Stimulated activated CD8-positive, alpha-beta memory T cell treated with anti-CD3 and anti-CD28 coated beads, Interleukin-4, amount 100 ng/mL, for 1 hour (primary cell): ENCODE measurements around the gene NCKIPSD.

Experiments
- DNase-seq, 2 donors: peaks; one replicate each; pipeline ENCODE4 v3.0.0-alpha.2; 2020; ENCODE audit warnings: low read depth in 2 of 2, low spot score in 1 of 2

NCKIPSD gene

DNA sequence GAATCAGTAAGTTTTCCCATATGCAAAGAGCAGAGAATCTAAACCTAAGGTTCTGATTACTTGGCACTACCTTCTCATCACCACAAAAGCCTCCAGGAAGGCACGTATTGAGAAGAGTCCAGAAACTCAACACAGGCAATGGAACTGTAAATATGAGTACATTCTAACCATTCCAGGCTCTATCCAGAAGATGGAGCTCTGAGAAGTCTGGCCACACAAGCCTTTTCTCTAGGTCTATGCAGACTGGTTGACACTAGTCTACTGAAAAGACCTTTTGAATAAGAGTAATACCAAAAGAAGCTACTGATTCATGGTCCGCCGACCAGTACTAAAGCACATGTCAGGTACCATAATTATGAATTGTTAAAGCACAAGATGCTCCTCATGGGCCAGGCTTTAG lies 12.2 kb upstream of the NCKIPSD start:
- no peak for DNase-seq

DNA sequence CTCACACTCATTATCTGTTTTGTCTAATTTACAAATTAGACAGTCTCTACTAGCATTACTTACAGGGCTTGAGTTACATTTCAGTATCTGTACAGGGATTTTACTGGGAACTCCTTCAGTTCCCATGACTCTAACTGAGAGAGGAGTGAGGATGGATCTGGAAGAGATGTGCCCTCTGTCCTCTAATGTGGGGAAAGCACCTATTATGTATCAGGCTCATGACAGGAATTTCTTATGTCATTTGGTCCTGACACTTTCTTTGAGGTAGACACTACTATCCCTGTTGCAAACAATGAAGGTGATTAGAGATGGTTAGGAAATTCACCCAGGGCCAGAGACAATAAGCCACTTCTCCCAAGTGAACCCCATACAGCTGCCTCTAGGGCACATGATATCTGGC lies 10.9 kb upstream of the NCKIPSD start:
- no peak for DNase-seq

DNA sequence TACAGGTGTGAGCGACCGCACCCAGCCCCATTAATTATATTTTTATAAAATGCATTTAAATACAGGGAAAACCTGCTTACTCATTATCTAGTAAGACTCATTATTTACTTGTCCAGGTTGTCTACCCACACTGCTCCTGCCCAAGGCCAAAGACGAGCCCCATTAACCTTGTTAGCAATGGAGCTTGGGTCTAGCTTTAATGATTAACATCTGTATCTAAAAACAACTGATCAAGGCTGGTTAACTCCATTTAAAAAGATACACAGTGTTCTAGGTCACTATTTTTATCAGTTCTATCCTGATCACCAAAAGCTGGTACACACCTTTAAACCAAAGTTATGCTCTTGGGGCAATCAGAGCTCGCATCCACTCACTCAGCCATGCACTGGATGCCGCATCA lies 10.4 kb upstream of the NCKIPSD start:
- DNase-seq, result no peak

DNA sequence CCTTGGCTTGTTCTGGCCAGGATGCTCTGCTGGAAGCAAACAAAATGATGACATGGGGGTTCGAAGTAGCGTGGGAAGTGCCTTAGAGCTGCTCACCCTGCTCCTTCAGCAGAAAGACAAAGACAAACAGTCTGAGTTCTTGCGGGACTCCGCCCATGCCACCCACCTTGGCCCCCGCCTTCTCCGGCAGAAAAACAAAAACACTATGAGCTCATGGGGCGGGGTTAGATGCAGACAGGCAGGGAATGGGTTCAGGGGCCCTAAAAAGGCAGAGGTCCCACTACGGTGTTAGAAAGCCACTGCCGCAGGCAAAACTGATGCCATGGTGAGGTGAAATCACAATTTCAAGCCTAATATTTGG lies 9.7 kb upstream of the NCKIPSD start:
- no peak for DNase-seq

DNA sequence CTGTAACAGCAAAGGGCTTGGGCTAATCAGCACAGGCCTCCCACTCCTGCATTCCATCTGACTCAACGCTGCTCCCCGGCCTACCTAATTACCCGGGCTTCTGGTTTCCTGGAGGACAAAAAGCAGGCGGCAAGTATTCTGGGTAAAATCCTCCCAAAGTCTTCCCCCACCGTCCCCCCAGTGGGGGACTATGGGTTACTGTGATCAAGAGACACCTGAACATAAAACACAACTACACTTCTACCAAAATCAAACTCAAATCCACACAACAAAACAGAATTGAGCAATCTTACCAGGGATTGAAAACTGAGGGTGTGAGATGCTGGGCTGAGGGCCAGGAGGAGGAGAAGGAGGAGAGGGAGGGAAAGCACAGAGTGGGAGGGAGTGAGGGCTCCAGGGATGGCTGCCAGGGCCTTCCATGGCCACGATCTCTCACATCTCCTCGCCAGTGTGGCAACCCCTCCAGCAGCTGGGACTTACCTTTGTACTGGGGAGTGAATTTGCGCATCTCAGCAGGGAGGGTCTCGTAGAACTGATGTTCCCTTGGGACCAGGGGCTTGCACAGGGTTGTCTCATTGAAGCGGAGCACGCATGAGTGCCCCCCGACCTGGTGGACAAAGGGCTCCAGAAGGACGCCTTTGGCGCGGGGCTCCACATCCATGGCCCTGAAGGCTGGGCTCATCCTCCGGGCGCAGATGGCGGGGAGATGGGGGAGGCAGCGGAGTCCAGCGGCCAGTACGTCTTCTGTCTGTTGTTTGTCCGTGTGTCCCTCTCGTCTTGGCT lies 9.1 kb upstream of the NCKIPSD start:
- DNase-seq, result no peak

DNA sequence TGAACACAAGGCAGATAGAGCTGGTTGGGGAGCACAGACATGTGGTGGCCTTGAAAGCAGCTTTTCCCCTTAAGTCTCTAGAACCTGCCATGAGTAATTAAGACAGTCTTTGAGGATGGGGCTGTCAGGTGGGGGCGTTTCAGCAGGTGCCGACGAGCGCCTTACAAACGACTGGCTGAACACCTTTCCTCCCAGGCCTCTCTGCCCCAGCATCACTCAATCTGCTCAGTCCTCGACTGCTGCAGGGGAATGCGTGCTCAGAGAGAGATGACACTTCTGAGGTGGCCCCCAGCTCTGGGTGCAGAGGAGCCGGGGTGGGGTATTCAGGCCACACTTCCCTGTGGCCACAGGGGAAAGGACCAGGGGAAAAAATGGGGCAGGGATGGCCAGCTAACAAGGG lies 8.1 kb upstream of the NCKIPSD start:
- DNase-seq, result no peak

DNA sequence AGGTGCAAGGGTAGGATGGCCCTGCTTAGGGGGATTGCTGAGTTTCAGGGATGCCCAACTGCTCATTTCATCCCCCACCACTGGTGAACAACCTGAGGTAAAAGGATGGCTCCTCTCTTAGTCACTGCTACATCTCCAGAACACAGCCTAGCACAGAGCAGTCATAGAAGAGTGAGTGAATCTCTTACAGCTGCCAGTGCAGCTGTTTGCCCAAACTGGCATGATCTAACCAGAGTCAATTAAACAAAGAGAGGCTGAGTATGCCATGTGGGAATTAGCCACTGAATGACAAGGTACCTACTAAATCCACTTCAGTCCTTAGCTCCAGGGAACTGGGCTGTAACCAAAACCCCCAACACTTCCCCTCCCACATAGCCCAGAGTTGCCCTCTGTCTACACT lies 6.8 kb upstream of the NCKIPSD start:
- DNase-seq, result no peak

DNA sequence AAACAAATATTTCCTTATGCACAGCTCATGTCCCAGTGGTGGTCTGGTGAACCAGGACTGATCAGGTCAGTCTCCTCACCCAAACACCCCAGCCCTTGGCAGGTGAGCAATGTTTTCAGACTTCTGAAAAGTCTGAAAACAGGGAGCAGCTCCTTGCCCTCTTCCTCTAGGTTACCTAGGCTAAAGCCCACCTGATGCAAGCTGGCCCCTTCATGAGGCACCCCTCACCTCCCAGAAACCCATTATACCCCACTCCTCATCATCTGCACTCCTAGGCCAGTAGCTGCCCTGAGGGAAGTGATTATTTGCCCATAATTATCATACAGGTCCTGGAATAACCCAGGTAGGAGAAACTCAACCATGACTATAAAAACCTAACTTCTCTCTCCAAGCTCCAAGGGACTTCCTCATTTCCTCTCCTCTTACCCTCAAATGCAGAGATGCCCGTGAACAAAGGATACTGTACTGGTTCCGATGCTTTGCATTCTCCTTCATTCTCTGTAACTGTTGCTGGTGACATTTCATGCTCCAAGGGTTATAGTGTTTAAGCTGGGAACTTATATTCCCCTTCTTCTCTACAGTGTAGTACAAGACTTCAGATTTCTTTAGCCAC lies 5.2 kb upstream of the NCKIPSD start:
- DNase-seq, result no peak

DNA sequence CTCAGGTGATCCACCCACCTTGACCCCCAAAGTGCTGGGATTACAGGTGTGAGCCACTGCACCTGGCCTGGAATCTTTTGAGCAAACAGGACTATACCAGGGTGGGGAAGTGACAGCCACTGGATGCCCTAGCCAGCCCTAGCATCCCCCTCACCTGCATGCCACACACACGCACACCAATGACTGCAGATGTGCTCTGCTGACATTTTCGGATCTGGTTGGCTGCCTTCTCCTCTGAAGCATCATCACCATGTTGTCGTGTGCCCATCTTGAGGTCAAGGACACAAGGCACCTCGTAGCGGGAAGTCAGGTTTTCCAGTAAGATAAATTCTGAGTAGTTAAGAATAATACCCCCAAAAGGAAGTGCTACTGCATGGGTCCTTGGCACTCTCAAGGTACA lies 3.7 kb upstream of the NCKIPSD start:
- no peak for DNase-seq

DNA sequence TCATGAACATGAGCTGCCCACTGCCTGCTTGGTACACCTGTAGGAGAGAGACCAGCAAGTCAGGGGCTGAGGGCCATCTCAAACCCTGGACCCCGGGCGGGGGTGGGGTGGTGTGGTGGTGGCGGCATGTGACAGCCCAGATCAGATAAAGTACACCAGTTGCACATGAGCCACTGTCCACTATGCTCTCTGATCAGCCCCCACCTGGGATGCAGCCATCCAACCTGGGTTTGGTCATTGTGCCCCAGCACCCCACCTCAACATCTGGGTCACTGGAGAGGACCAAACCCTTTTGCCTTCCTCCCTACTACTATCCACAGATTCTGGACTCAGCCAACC lies 3.0 kb upstream of the NCKIPSD start:
- no peak for DNase-seq

DNA sequence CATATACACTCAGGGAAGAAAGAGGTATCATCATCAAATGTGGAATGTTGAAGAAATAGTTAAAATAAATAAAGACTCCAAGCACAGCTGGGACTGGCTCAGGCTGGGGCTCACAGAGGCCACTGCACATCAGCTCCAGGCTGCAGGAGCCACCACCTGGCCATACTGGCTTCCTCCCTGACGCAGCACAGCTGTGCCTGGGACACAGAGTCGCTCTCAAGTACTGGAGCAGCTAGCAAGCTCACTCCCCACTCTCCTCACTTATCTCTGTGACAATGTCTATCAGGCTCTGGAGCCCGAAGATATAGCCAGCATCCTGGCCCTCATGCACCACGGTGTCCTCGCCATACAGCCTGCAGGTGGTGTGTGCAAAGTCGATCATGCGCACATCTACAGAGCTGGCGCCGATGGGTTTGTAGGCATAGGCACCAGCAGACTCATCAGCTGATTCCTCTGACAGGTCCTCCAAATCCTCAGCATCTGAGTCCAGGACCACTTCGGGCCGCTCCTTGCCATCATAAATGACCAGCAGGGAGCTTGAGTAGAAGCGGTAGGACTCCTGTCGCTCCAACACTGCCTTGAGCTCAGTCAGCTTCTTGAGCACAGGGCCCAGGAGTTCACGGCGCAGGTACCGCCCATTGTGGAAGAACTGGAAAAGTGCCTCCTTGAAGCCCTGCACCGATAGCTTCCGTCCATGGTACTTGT lies 2.5 kb upstream of the NCKIPSD start:
- DNase-seq, result no peak

DNA sequence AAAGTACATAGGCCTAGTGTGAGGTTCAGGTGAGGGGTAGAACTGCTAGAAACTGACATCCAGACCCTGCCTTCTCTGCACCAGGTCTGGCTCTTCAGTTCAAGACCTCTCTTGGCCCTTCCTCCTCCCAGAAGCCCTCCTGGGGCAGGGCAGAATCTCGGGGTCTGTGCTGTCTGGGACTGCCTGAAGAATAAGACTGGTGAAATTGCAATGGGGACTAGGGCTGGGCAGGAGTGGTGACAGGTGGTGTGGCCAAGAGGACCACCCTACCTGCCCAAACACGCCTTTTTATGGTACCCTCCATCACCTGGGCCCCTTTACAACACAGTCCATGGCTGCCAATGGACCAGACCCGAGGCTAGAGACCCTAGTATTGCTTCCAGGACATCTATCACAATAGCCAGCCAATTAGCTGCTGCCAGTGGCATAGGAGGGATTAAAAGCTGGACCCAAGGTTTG lies 1.5 kb upstream of the NCKIPSD start:
- no peak for DNase-seq

DNA sequence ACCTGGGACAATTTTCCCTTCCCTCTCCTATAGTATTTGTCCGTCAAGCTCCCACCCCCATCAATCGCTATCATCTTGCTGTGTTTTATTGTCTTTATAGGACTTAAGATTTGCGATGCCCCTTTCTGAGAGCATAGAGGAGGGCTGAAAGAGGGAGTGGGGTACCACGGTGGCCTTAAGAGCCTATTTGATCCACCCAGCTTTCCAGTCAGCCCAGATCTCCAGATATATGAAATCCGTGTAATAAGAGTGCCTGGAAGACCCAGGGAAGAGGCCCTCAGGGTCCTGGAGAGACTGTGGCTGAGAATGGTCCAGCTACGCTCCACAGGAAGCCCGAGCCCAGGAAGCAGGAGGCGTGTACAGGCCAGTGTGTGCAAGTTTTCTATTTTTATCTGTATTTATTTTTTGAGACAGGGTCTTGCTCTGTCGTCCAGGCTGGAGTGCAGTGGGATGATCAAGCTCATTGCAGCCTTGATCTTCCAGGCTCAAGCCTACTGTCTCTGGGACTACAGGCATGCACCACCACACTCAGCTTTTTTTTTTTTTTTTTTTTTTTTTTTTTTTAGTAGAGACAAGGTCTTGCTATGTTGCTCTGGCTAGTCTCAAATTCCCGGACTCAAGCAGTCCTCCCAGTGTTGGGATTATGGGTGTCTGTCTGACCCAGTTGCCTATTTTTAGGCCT lies 964 bp upstream of the NCKIPSD start:
- DNase-seq, result no peak

DNA sequence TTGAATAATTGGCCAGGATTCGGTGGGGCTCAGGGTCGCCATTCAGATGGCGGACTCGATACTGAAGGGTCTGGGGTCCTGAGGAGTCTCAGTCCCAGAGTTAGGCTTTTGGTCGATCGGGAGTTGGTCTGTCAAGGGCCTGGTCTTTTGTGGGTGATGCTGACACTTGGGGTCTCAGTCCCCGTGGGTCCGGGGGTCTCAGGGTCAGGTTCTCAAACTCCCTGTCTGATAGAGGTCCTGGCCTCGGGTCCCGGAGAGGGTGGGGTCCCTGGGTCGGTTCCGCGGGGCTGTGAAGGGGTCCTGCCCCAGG lies 467 bp downstream of the NCKIPSD start:
- no peak for DNase-seq

DNA sequence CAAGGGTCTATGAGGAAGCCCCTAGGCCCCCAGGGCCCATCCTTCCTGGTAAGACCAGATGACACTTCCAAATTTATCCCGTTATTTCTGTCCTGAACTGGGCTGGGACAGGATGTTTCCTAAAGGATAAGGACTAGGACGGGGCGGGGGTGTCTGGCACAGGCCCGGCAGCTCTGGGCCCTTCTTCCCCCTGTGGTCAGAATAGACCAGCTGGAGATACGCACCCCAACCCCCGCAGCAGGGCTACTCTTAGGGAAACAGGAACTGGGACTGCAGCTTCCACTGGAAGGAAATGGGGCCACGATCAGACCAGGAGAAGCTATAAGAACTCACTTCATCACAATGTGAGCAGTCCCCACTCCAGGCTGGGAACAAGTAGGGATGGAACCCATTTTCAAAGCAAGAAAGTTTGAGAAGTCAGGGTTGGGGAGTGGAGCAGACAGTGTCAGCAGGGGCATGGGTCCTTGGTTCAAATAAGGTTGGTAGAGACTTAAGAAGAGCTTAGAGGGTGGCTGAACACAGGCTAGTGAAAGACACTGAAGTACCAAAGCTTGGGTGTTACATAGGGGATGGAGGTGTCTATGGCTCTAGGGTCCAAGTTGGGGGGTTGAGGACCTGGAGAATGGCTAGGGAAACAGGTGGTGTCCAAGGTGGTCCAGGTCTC lies 1.1 kb downstream of the NCKIPSD start:
- DNase-seq, result no peak

DNA sequence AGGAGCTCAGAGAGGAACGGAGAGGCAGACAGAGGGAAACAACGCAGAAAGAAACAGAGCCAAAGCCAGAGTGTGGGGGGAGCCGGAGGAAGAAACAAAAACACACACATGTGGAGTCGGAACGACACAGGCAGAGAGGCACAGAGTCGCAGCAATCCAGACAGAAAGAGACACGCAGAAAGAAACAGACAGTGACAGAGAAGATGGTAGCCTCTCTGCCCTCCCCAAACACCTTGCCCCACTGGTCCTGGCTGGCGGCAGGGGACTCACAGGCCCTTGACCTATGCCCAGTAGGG lies 1.7 kb downstream of the NCKIPSD start:
- no peak for DNase-seq

DNA sequence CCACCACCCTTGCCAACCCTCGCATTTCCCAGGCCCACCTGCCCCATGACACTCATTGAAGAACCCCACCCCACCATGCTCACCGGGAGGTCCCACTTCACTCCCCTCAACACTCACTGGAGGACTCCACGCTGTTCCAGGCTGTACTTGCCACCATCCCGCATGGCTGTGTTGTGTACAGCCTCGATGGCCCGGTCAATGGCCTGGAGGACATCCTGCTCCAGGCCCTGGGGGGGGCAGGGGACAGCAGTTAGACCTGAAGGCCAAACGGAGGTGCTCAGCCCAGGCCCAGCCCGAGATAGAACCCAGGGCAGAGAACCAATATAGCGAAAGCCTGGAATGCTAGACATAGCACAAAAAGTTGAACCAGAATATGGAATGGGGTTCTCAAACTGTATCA lies 2.9 kb downstream of the NCKIPSD start:
- no peak for DNase-seq

DNA sequence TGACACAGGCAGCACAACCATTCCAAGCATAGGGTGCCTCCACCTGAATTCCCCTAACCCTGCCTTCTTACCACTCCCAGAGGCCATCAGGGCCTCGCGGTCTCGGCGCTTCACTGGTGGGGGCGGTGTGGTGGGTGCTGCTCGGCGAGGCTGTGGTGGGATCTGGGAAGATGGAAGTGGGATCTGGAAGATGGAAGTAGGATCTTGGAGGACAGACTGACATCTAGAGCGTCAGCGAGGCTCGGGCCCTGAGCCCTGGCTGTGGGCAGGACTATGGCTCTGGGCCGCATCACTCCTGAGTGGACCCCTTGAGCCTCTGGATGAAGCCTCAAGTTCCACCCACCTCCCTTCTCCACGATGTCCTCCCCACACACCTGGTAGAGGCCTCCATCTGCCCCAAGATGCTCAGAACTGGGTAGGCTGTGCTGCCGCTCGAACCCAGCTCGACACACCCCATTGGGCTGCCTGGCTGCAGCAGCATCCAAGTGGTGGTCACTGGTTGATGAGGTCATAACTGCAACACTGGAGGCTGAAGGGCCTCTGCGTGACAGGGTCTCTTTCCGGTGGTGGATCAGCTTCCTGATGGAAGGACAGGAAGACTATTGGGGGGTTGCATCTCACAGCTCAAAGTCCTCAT lies 3.6 kb downstream of the NCKIPSD start:
- no peak for DNase-seq

DNA sequence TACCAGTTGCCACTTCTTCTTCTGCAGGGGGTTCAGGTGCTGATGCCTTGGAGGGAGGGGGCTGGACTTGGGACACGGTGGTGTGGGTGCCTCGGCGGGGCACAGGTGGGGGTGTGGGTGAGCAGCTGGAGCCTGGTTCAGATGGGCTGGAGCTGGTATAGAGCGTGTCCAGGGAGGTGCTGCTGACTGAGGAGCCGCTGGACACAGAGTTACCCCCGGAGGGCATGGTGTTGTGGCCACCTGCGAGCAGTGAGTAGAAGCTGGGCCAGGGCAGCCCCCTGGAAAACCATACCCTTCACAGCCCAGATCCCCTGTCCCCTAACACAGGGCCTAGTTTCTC lies 4.2 kb downstream of the NCKIPSD start:
- no peak for DNase-seq

DNA sequence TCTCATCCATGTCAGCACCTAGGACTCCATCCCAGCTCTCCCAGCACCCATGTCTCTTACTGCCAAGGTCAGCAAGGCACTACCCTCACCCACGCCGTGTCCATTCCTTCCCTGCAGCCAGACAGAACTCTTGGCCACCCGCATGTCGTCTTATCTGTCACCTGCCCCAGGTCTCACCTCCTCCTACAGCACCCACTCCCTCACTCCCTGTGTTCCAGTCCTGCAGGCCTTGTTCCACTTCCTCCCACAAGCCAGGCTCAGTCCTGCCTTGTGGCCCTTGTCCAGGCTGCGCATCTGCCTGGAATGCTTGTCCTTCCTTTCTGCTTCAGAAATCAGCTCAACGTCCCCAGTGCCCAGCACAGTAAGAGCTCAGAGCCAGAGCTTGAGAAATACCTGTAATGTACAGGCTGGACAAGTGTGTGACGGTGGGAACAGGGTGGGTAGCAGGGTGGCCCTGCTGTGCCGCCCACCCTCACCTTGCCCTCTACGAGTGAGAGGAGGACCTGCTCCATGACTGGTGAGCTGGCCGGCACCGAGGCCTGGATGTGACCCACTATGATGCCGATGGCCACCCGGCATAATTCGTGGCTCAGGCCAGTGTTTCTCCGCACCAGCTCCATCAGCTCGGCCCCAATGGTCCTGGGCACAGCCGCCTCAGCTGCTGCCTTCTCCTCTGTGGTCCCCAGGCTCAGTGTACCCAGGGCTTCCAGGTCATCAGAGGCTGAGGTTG lies 4.7 kb downstream of the NCKIPSD start:
- DNase-seq, result no peak
